Measurements from ENCODE around the gene EXOSC10.

DNA sequence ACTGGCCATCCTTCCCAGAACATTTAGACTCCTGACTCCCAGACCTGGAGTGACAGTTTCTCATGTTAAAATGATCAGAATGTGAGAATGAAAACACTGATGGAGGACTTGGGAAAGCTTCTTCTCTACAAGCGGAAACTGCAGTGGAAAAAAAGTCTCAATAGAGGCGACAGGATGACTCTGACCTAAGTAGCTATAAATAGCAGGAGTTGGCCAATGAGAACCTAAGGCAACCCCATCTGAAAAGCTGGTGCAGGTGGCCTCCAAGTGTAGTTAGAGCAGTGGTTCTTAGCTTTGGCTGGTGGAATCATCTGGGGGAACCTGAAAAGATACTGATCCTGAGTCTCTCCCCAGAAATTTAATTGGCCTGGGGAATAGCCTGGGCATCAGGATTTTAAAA lies 44.2 kb upstream of the EXOSC10 start:
- TF ChIP-seq CTCF (conservative IDR thresholded peaks at IDR 0.05) (no peak), ZFX (IDR thresholded peaks at IDR 0.05) (no peak)

Data from C4-2B (cell line).